ENCODE measurements around the gene CBFA2T3.

CBFA2T3 gene

DNA sequence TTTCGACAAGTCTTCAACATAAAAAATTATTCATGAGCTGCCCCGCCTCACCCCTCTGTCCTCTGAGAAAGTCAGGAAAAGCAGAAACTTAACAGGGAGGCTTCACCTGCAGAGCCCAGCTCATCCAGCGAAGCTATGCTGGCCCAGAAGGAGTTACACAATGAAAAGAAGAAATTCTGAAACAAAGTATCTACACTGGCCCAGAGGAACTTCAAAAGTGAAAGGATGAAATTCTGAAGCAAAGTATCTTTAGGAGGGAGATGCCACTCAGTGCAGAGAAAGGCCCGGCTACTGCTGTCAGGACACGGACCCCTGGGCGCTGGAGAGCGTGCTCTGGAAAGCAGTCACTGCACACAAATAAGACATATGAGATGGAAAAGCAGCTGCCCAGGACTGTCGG lies 121.8 kb downstream of the CBFA2T3 start:
- peaks cover 7% of the 10 kb centered on the region; the same call in 1 of the 2 replicates for H3K9me3 ChIP-seq (ENCODE audit: insufficient read depth, low read length)
- H3K36me3 ChIP-seq (ENCODE audit: insufficient read depth, insufficient read length, low read length): peaks cover 45% of the 10 kb centered on the region
- H3K27me3 ChIP-seq (ENCODE audit: insufficient read depth, insufficient read length): no peaks in the 10 kb centered on the region
- no peak overlapping the region for H3K9ac ChIP-seq (ENCODE audit: insufficient read length, low read depth)
- TF ChIP-seq ZNF274 (IDR thresholded peaks at IDR 0.05; ENCODE audit: low read depth, low read length) (no peak), SUZ12 (IDR thresholded peaks at IDR 0.05; ENCODE audit: extremely low read depth, insufficient read depth, insufficient read length) (no peak), YY1 (IDR thresholded peaks at IDR 0.05; ENCODE audit: insufficient read depth, insufficient read length) (no peak)
- H3K4me1 ChIP-seq (ENCODE audit: insufficient read depth, insufficient read length): peaks cover 10% of the 10 kb centered on the region
- no peak overlapping the region for H3K4me3 ChIP-seq (ENCODE audit: insufficient read length, low read depth)
- no peak for DNase-seq (ENCODE audit: low read depth, low spot score)

DNA sequence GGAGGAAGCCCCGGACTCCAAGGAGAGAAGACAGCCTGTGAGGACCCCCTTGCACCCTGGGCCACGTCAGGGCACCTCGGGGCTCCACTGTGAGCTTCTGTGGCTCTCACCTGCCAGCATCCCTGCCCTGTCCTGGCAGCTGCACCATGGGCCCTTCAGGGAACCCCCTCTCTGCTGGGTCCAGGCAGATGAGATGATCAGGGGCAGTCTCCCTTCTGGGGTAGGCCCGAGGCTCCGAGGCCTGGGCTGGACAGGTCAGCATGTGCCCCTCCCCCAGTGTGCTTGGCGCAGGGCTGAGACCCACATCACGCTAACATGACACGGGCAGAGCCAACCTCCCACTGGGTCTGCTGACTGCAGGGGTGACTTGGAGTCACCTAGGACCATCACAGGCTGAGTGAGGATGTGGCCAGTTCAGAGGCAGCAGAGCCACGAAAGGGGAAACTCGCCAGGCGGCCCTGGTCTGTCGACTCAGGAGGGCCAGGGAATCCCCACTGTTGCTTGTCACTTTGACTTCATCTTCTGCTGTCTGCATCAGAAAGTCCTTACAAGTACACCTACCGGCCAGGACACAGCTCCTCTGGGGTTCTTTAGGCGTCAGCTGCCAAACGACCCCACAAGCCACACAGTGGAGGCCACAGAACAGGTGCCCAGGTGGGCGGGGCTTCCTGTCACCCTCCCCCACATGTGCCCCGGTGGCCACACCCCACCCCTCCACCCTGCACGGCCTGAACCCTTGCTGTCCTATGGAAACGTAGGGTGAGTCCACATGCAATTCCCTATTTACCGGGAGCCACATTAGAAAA lies 122.5 kb downstream of the CBFA2T3 start:
- no peaks in the 10 kb centered on the region for H3K27me3 ChIP-seq (ENCODE audit: insufficient read depth, insufficient read length)
- peaks cover 45% of the 10 kb centered on the region for H3K36me3 ChIP-seq (ENCODE audit: insufficient read depth, insufficient read length, low read length)
- no peak for DNase-seq (ENCODE audit: low read depth, low spot score)
- TF ChIP-seq SUZ12 (IDR thresholded peaks at IDR 0.05; ENCODE audit: extremely low read depth, insufficient read depth, insufficient read length) (no peak), ZNF274 (IDR thresholded peaks at IDR 0.05; ENCODE audit: low read depth, low read length) (no peak), YY1 (IDR thresholded peaks at IDR 0.05; ENCODE audit: insufficient read depth, insufficient read length) (no peak)
- H3K9ac ChIP-seq (ENCODE audit: insufficient read length, low read depth): no peak overlapping the region
- no peak overlapping the region for H3K4me3 ChIP-seq (ENCODE audit: insufficient read length, low read depth)
- H3K4me1 ChIP-seq (ENCODE audit: insufficient read depth, insufficient read length): peaks cover 10% of the 10 kb centered on the region
- H3K9me3 ChIP-seq (ENCODE audit: insufficient read depth, low read length): peaks cover 7% of the 10 kb centered on the region; the same call in 1 of the 2 replicates

DNA sequence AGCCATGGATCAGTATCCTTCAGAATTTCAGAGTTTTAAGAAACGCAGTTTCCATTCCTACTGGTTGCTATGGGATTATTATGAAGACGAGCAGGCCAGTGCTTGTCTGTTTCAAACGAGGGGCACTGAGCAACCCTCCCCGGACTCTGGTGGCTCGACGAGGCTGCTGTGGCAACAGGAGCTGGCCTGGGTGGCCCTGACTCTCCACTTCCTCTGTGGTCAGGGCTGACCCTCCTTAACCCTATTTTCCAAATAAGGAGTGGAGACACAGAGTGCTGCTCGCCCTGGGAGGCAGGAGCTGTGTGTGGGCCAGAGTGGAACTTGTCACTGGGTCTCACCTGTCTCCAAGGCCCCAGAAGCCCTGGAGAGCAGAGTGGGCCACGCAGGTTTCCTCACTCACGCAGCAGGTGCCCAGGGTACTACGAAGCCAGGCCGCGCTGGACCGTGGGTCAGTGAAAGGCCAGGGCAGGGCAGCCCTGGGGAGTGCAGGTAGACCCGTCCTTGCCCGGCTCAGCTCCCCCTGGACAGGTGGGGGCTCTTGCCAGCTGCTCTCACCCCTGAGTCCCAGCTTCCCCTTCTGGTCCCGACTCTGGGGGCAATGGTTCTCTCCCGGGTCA lies 123.6 kb downstream of the CBFA2T3 start:
- Histone ChIP-seq H3K9ac (ENCODE audit: insufficient read length, low read depth) (no peak overlapping the region), H3K4me1 (ENCODE audit: insufficient read depth, insufficient read length) (peaks cover 10% of the 10 kb centered on the region), H3K4me3 (ENCODE audit: insufficient read length, low read depth) (no peak overlapping the region), H3K9me3 (ENCODE audit: insufficient read depth, low read length) (peaks cover 7% of the 10 kb centered on the region; the same call in 1 of the 2 replicates), H3K36me3 (ENCODE audit: insufficient read depth, insufficient read length, low read length) (peaks cover 35% of the 10 kb centered on the region), H3K27me3 (ENCODE audit: insufficient read depth, insufficient read length) (no peaks in the 10 kb centered on the region)
- no peak for TF ChIP-seq ZNF274 (IDR thresholded peaks at IDR 0.05; ENCODE audit: low read depth, low read length)
- no peak for TF ChIP-seq YY1 (IDR thresholded peaks at IDR 0.05; ENCODE audit: insufficient read depth, insufficient read length)
- no peak for TF ChIP-seq SUZ12 (IDR thresholded peaks at IDR 0.05; ENCODE audit: extremely low read depth, insufficient read depth, insufficient read length)
- DNase-seq (ENCODE audit: low read depth, low spot score): no peak

DNA sequence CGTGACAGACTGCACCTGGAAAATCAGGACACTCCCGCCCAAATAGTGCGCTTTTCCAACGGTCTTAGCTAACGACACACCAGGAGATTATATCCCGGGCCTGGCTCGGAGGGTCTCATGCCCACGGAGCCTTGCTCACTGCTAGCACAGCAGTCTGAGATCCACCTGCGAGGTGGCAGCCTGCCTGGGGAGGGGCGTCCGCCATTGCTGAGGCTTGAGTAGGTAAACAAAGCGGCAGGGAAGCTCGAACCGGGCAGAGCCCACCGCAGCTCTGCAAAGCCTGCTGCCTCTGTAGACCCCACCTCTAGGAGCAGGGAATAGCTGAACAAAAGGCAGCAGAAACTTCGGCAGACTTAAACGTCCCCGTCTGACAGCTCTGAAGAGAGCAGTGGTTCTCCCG lies 125.4 kb downstream of the CBFA2T3 start:
- Histone ChIP-seq H3K9me3 (ENCODE audit: insufficient read depth, low read length) (peaks cover 7% of the 10 kb centered on the region; the same call in 1 of the 2 replicates), H3K36me3 (ENCODE audit: insufficient read depth, insufficient read length, low read length) (peaks cover 36% of the 10 kb centered on the region), H3K27me3 (ENCODE audit: insufficient read depth, insufficient read length) (no peaks in the 10 kb centered on the region), H3K4me3 (ENCODE audit: insufficient read length, low read depth) (no peak overlapping the region), H3K4me1 (ENCODE audit: insufficient read depth, insufficient read length) (peaks cover 10% of the 10 kb centered on the region), H3K9ac (ENCODE audit: insufficient read length, low read depth) (no peak overlapping the region)
- DNase-seq (ENCODE audit: low read depth, low spot score): no peak
- no peak for TF ChIP-seq ZNF274 (IDR thresholded peaks at IDR 0.05; ENCODE audit: low read depth, low read length)
- no peak for TF ChIP-seq YY1 (IDR thresholded peaks at IDR 0.05; ENCODE audit: insufficient read depth, insufficient read length)
- TF ChIP-seq SUZ12 (IDR thresholded peaks at IDR 0.05; ENCODE audit: extremely low read depth, insufficient read depth, insufficient read length): no peak

DNA sequence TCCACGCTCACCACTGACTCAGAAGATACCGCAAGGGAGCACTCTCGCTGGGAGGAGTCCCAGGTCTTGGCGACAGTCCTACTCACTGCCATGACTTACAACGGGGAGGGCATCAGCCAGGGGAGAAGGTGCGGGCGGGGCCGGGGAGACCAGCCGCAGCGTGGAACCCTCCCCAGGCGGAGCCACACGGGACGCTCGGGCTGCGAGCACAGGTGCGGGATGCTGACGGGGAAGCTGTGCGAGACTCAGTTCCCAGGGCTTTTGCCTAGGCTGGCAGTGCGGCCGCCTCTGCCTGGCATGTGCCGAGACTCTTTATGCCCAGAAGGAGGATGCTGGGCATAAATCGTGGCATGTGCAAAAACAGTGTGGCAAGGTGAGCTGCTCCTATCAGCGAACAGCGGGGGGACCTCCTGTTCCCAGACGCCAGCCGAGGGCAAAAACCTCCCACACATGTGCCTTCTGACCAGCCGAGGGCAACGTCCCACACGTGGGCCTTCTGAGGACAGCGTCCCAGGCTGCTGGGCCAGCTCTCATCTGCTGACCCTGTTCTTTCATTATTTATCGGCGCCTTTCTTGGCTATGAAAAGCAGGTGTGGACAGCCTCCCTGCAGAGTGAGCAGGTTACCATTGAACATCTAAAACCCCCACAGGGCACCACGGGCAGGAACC lies 126.3 kb downstream of the CBFA2T3 start:
- DNase-seq (ENCODE audit: low read depth, low spot score): no peak
- H3K27me3 ChIP-seq (ENCODE audit: insufficient read depth, insufficient read length): no peaks in the 10 kb centered on the region
- H3K4me3 ChIP-seq (ENCODE audit: insufficient read length, low read depth): no peak overlapping the region
- TF ChIP-seq YY1 (IDR thresholded peaks at IDR 0.05; ENCODE audit: insufficient read depth, insufficient read length) (no peak), SUZ12 (IDR thresholded peaks at IDR 0.05; ENCODE audit: extremely low read depth, insufficient read depth, insufficient read length) (no peak), ZNF274 (IDR thresholded peaks at IDR 0.05; ENCODE audit: low read depth, low read length) (no peak)
- peaks cover 33% of the 10 kb centered on the region for H3K36me3 ChIP-seq (ENCODE audit: insufficient read depth, insufficient read length, low read length)
- H3K4me1 ChIP-seq (ENCODE audit: insufficient read depth, insufficient read length): peaks cover 6% of the 10 kb centered on the region
- H3K9me3 ChIP-seq (ENCODE audit: insufficient read depth, low read length): peaks cover 7% of the 10 kb centered on the region; the same call in 1 of the 2 replicates
- H3K9ac ChIP-seq (ENCODE audit: insufficient read length, low read depth): no peak overlapping the region

DNA sequence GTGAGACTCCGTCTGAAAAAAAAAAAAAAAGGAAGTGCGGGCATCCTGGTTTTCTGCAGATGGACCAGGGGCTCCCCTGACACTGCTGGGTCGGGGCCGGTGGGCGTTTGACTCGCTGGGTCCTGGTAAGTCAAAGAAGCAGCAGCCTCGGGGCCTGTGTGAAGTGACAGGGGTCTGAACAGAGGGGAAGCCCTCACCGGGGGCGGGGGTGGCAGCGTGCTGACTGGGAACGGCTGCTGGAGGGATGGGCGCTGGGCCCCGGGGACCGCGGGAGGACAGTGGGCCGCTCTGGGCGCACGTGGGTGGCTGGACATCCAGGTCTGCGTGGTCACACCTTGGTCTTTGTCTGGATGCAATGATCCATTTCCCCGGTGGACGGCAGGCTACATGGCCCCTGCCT lies 128.4 kb downstream of the CBFA2T3 start:
- no peaks in the 10 kb centered on the region for H3K27me3 ChIP-seq (ENCODE audit: insufficient read depth, insufficient read length)
- H3K4me3 ChIP-seq (ENCODE audit: insufficient read length, low read depth): no peak overlapping the region
- H3K9me3 ChIP-seq (ENCODE audit: insufficient read depth, low read length): peaks cover 7% of the 10 kb centered on the region; the same call in 1 of the 2 replicates
- peaks cover 4% of the 10 kb centered on the region for H3K4me1 ChIP-seq (ENCODE audit: insufficient read depth, insufficient read length)
- no peak overlapping the region for H3K9ac ChIP-seq (ENCODE audit: insufficient read length, low read depth)
- H3K36me3 ChIP-seq (ENCODE audit: insufficient read depth, insufficient read length, low read length): peaks cover 25% of the 10 kb centered on the region
- TF ChIP-seq YY1 (IDR thresholded peaks at IDR 0.05; ENCODE audit: insufficient read depth, insufficient read length): no peak
- TF ChIP-seq SUZ12 (IDR thresholded peaks at IDR 0.05; ENCODE audit: extremely low read depth, insufficient read depth, insufficient read length): no peak
- no peak for TF ChIP-seq ZNF274 (IDR thresholded peaks at IDR 0.05; ENCODE audit: low read depth, low read length)
- DNase-seq (ENCODE audit: low read depth, low spot score): no peak

DNA sequence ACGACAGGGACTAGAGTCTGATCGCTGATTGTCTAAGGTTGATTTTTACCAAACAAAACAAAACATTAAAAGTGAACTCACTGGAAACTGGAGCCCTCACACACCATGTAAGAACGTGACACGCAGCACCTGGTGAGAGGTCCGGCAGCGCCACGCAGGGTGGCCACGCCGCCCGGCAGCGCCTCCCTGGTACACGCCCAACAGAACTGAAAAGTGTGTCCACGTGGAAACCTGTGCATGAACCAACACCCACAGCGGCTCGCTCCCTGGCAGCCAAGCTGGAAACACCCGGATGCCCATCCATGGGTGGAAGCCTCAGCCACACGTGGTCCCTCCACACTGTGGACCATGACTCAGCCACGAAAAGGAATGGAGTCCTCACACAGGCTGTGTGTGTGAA lies 129.4 kb downstream of the CBFA2T3 start:
- H3K9ac ChIP-seq (ENCODE audit: insufficient read length, low read depth): no peak overlapping the region
- H3K9me3 ChIP-seq (ENCODE audit: insufficient read depth, low read length): peaks cover 7% of the 10 kb centered on the region; the same call in 1 of the 2 replicates
- H3K27me3 ChIP-seq (ENCODE audit: insufficient read depth, insufficient read length): no peaks in the 10 kb centered on the region
- H3K36me3 ChIP-seq (ENCODE audit: insufficient read depth, insufficient read length, low read length): peaks cover 30% of the 10 kb centered on the region
- TF ChIP-seq ZNF274 (IDR thresholded peaks at IDR 0.05; ENCODE audit: low read depth, low read length) (no peak), SUZ12 (IDR thresholded peaks at IDR 0.05; ENCODE audit: extremely low read depth, insufficient read depth, insufficient read length) (no peak), YY1 (IDR thresholded peaks at IDR 0.05; ENCODE audit: insufficient read depth, insufficient read length) (no peak)
- H3K4me3 ChIP-seq (ENCODE audit: insufficient read length, low read depth): no peak overlapping the region
- no peak for DNase-seq (ENCODE audit: low read depth, low spot score)
- peaks cover 4% of the 10 kb centered on the region for H3K4me1 ChIP-seq (ENCODE audit: insufficient read depth, insufficient read length)
